Putamen (tissue), 1 donor: ENCODE data around the gene KCNQ1OT1.

Experiments used
- DNase-seq: peaks from one replicate; pipeline ENCODE4 v3.0.0-alpha.2; 2016; ENCODE audit warnings: low spot score

The KCNQ1OT1 gene

GRCh38 chr11:2666828-2667570 is 32.8 kb downstream of the KCNQ1OT1 start:
- no peak for DNase-seq

GRCh38 chr11:2666401-2666741 is 33.4 kb downstream of the KCNQ1OT1 start:
- no peak for DNase-seq

GRCh38 chr11:2665526-2666400 is 34.0 kb downstream of the KCNQ1OT1 start:
- no peak for DNase-seq

- no peak for DNase-seq
Measured at GRCh38 chr11:2664791-2665525, 34.8 kb downstream of the KCNQ1OT1 start.

GRCh38 chr11:2664376-2664775 is 35.4 kb downstream of the KCNQ1OT1 start:
- DNase-seq = no peak

- no peak for DNase-seq
Measured at GRCh38 chr11:2663915-2664314, 35.9 kb downstream of the KCNQ1OT1 start.

- no peak for DNase-seq
Measured at GRCh38 chr11:2663506-2663905, 36.3 kb downstream of the KCNQ1OT1 start.

- DNase-seq = no peak
Measured at GRCh38 chr11:2662430-2663299, 37.1 kb downstream of the KCNQ1OT1 start.

- DNase-seq = no peak
Measured at GRCh38 chr11:2662024-2662312, 37.8 kb downstream of the KCNQ1OT1 start.

- DNase-seq = no peak
Measured at GRCh38 chr11:2661173-2662023, 38.4 kb downstream of the KCNQ1OT1 start.

GRCh38 chr11:2660357-2660939 is 39.3 kb downstream of the KCNQ1OT1 start:
- DNase-seq = no peak

GRCh38 chr11:2657697-2658284 is 42.0 kb downstream of the KCNQ1OT1 start:
- DNase-seq = no peak

GRCh38 chr11:2656859-2657258 is 42.9 kb downstream of the KCNQ1OT1 start:
- no peak for DNase-seq

- DNase-seq = no peak
Measured at GRCh38 chr11:2655834-2656622, 43.8 kb downstream of the KCNQ1OT1 start.

GRCh38 chr11:2655016-2655719 is 44.6 kb downstream of the KCNQ1OT1 start:
- DNase-seq = no peak

- no peak for DNase-seq
Measured at GRCh38 chr11:2653930-2654739, 45.7 kb downstream of the KCNQ1OT1 start.

GRCh38 chr11:2653198-2653551 is 46.6 kb downstream of the KCNQ1OT1 start:
- DNase-seq = no peak
